Stimulated activated CD4-positive, alpha-beta T cell treated with anti-CD3 and anti-CD28 coated beads, Interleukin-15, amount 100 ng/mL, for 1 hour (primary cell): ENCODE results near the gene FCAMR.

Experiments used
- DNase-seq, 2 donors: peaks; one replicate each; pipeline ENCODE4 v3.0.0-alpha.2; 2020; ENCODE audit warnings: low read depth in 1 of 2, low spot score in 1 of 2

The FCAMR gene

GRCh38 chr1:206909883-206910318, 60.4 kb downstream of the FCAMR start:
- DNase-seq = no peak

GRCh38 chr1:206909161-206909882, 60.9 kb downstream of the FCAMR start:
- no peak for DNase-seq

GRCh38 chr1:206908038-206908437, 62.2 kb downstream of the FCAMR start:
- no peak for DNase-seq
